ENCODE data around the gene MYOM1.
"Not testable (repeated sequence)": the region's sequence is repeated elsewhere in the genome, so short reads cannot be mapped to it uniquely, and the experiment has no call there.

MYOM1 gene

GRCh38 chr18:3217948-3218647 lies 1.7 kb downstream of the MYOM1 start:
- DNase-seq = no peak

- DNase-seq = no peak
These were observed 2.8 kb downstream of the MYOM1 start for GRCh38 chr18:3216987-3217386.

- no peak for DNase-seq
These were observed 4.7 kb downstream of the MYOM1 start for GRCh38 chr18:3214855-3215637.

GRCh38 chr18:3213300-3214059 lies 6.3 kb downstream of the MYOM1 start:
- DNase-seq = no peak

- DNase-seq = no peak
These were observed 7.1 kb downstream of the MYOM1 start for GRCh38 chr18:3212657-3213056.

- no peak for DNase-seq
These were observed 8.4 kb downstream of the MYOM1 start for GRCh38 chr18:3211236-3211992.

- no peak for DNase-seq
These were observed 9.8 kb downstream of the MYOM1 start for GRCh38 chr18:3209859-3210569.

- DNase-seq = no peak
These were observed 12.2 kb downstream of the MYOM1 start for GRCh38 chr18:3207565-3207964.

GRCh38 chr18:3205239-3205638 lies 14.5 kb downstream of the MYOM1 start:
- no peak for DNase-seq

- DNase-seq = no peak
These were observed 19.7 kb downstream of the MYOM1 start for GRCh38 chr18:3199942-3200645.

- not testable (repeated sequence) for DNase-seq
These were observed 21.4 kb downstream of the MYOM1 start for GRCh38 chr18:3198260-3198860.

GRCh38 chr18:3194947-3195612 lies 24.7 kb downstream of the MYOM1 start:
- no peak for DNase-seq

GRCh38 chr18:3193331-3193730 lies 26.4 kb downstream of the MYOM1 start:
- DNase-seq = no peak

GRCh38 chr18:3192752-3193151 lies 27.0 kb downstream of the MYOM1 start:
- DNase-seq = no peak

GRCh38 chr18:3192286-3192685 lies 27.5 kb downstream of the MYOM1 start:
- no peak for DNase-seq

- no peak for DNase-seq
These were observed 29.2 kb downstream of the MYOM1 start for GRCh38 chr18:3190610-3191009.

- no peak for DNase-seq
These were observed 29.9 kb downstream of the MYOM1 start for GRCh38 chr18:3189884-3190283.

GRCh38 chr18:3186678-3187658 lies 32.8 kb downstream of the MYOM1 start:
- no peak for DNase-seq

GRCh38 chr18:3184275-3184963 lies 35.3 kb downstream of the MYOM1 start:
- DNase-seq = no peak
